ACC112 (cell line): ENCODE results near the gene OR1L8.
"Not testable (repeated sequence)": the region's sequence is repeated elsewhere in the genome, so short reads cannot be mapped to it uniquely, and the experiment has no call there.

Source experiments
- H2AFZ ChIP-seq: fragments of 200-600 bp; sonication (generic); one replicate; pipeline ENCODE4 v1.6.0; 2017; ENCODE audit warnings: antibody characterized with exemption, low read length; ENCODE audit not compliant: unreplicated experiment
- H3K27ac ChIP-seq: fragments of 200-600 bp; sonication (generic); 2 replicates; pipeline ENCODE4 v1.5.1; 2014; ENCODE audit warnings: low read depth, mild to moderate bottlenecking, antibody characterized with exemption, low read length, moderate library complexity
- H3K27me3 ChIP-seq: fragments of 200-600 bp; sonication (generic); 2 replicates; pipeline ENCODE4 v1.6.1; 2014; ENCODE audit warnings: mild to moderate bottlenecking, antibody characterized with exemption, low read length, moderate library complexity, mixed read lengths; ENCODE audit not compliant: insufficient read depth
- H3K36me3 ChIP-seq: fragments of 200-600 bp; sonication (generic); 2 replicates; pipeline ENCODE4 v1.6.1; 2016; ENCODE audit warnings: mild to moderate bottlenecking, antibody characterized with exemption, low read length, moderate library complexity, mixed read lengths; ENCODE audit not compliant: insufficient read depth
- H3K4me1 ChIP-seq: fragments of 200-600 bp; sonication (generic); one replicate; pipeline ENCODE4 v1.6.1; 2016; ENCODE audit warnings: low read length, mixed read lengths; ENCODE audit not compliant: insufficient read depth, unreplicated experiment, control insufficient read depth
- H3K4me3 ChIP-seq: fragments of 200-600 bp; sonication (generic); 2 replicates; pipeline ENCODE4 v1.5.1; 2014; ENCODE audit warnings: mild to moderate bottlenecking, low read depth, low read length
- H3K79me2 ChIP-seq: fragments of 200-600 bp; sonication (generic); one replicate; pipeline ENCODE4 v1.6.0; 2016; ENCODE audit warnings: low read length; ENCODE audit not compliant: control insufficient read depth, unreplicated experiment, insufficient read depth

The OR1L8 gene, protein sequence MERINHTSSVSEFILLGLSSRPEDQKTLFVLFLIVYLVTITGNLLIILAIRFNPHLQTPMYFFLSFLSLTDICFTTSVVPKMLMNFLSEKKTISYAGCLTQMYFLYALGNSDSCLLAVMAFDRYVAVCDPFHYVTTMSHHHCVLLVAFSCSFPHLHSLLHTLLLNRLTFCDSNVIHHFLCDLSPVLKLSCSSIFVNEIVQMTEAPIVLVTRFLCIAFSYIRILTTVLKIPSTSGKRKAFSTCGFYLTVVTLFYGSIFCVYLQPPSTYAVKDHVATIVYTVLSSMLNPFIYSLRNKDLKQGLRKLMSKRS

DNA sequence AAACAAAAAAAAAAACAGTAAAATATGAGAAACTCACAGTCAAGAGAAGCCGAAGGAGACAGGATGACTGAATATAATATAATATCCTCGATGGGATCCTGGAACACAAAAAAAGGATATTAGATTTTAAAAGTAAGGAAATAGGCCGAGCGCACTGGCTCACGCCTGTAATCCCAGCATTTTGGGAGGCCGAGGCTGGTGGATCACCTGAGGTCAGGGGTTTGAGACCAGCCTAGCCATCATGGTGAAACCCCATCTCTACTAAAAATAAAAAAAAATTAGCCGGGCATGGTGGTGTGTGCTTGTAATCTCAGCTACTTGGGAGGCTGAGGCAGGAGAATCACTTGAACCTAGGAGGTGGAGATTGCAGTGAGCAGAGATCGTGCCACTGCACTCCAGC, at the start of gene OR1L8:
Gene OR1L8 (minus strand): TSS at position 101 of the 400 bp plus-strand sequence. CDS start 14,907 bp downstream, outside the sequence.
- H3K4me3 ChIP-seq, H3K27ac ChIP-seq, H2AFZ ChIP-seq, H3K36me3 ChIP-seq, H3K27me3 ChIP-seq, H3K79me2 ChIP-seq, H3K4me1 ChIP-seq: not testable (repeated sequence)

- Histone ChIP-seq H3K27me3 (0 out of 2 replicates have a peak, but pooled peaks cover 4% of the 10 kb centered on the region), H3K4me3 (no peak overlapping the region), H2AFZ (no peak overlapping the region), H3K27ac (no peak overlapping the region), H3K36me3 (no peaks in the 10 kb centered on the region), H3K79me2 (no peaks in the 10 kb centered on the region), H3K4me1 (no peaks in the 10 kb centered on the region)
Measured at GRCh38 chr9:122619996-122620395, 36.8 kb upstream of the OR1L8 start.

DNA sequence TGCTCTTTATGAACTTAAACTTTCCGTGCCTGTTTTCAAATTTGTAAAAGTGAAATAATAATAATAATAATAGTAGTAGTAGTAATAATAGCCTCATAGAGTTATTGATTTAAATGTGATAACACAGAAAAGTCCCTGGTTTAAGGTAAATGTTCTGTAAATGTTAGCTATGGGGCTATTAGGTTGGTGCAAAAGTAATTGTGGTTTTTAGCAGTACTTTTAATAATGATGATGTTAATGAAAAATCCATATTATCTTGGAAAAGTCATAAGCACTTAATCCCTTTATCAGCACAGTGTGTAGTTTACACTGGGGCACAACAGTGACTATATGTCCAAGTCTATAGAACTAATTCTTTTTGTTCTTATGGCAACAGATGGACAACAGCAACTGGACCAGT, 31.2 kb upstream of the OR1L8 start, which contains the start of gene OR1Q1:
Gene OR1Q1 (plus strand): TSS at position 377 of the 400 bp plus-strand sequence. CDS start 0 bp downstream, at position 377.
- no peak within 1 kb of the TSS for H2AFZ ChIP-seq
- H3K27me3 ChIP-seq = peaks cover 24% of the 10 kb centered on the region
- no peaks in the 10 kb centered on the region for H3K79me2 ChIP-seq
- no peak within 1 kb of the TSS for H3K4me3 ChIP-seq
- no peaks in the 10 kb centered on the region for H3K4me1 ChIP-seq
- no peaks in the 10 kb centered on the region for H3K36me3 ChIP-seq
- H3K27ac ChIP-seq = no peak within 1 kb of the TSS

DNA sequence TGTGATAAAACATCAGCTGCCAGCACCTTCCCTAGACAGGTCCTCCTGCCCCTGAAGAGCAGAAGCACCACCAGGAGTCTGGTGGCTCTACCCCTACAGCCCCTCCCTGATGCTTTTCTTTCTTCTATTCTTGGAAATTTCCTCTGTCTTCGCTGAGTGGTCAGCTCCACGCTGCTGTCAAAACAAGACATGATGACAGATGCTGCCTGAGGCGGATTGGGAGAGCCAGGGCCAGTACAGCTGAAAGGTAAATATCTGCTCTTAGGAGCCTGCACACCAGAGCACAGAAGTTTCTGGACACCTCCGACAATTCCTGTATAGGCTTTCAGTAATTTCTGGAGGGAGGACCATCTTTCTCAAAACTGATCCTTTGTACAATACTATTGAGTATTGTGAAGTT, 26.6 kb upstream of the OR1L8 start:
- H3K4me3 ChIP-seq = no peak overlapping the region
- no peaks in the 10 kb centered on the region for H3K4me1 ChIP-seq
- H3K27ac ChIP-seq = no peak overlapping the region
- H3K27me3 ChIP-seq = peaks cover 26% of the 10 kb centered on the region
- no peak overlapping the region for H2AFZ ChIP-seq
- no peaks in the 10 kb centered on the region for H3K79me2 ChIP-seq
- no peaks in the 10 kb centered on the region for H3K36me3 ChIP-seq

DNA sequence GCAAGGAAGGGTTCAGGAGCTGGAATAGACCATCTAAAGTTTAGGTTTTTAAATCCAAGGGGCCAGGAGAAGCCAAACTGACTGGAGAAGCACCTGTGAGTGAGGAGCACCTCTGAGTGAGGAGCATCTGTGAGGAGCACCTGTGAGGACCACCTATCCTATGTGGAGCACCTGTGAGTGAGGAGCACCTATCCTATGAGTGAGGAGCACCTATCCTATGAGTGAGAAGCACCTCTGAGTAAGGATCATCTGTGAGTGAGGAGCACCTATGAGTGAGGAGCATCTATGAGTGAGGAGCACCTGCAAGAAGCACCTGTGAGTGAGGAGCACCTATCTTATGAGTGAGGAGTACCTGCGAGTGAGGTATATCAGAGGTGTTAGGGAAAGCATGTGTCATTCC, 23.4 kb upstream of the OR1L8 start:
- H3K27me3 ChIP-seq = peaks cover 31% of the 10 kb centered on the region; the same call in 1 of the 2 replicates
- H3K4me1 ChIP-seq = no peaks in the 10 kb centered on the region
- H3K4me3 ChIP-seq = no peak overlapping the region
- H3K36me3 ChIP-seq = no peaks in the 10 kb centered on the region
- H2AFZ ChIP-seq = no peak overlapping the region
- no peak overlapping the region for H3K27ac ChIP-seq
- H3K79me2 ChIP-seq = no peaks in the 10 kb centered on the region

GRCh38 chr9:122605691-122606090, 22.5 kb upstream of the OR1L8 start:
- Histone ChIP-seq H3K27ac (no peak overlapping the region), H3K4me1 (no peaks in the 10 kb centered on the region), H2AFZ (no peak overlapping the region), H3K36me3 (no peaks in the 10 kb centered on the region), H3K4me3 (no peak overlapping the region), H3K27me3 (peaks cover 22% of the 10 kb centered on the region; the same call in 1 of the 2 replicates), H3K79me2 (no peaks in the 10 kb centered on the region)

DNA sequence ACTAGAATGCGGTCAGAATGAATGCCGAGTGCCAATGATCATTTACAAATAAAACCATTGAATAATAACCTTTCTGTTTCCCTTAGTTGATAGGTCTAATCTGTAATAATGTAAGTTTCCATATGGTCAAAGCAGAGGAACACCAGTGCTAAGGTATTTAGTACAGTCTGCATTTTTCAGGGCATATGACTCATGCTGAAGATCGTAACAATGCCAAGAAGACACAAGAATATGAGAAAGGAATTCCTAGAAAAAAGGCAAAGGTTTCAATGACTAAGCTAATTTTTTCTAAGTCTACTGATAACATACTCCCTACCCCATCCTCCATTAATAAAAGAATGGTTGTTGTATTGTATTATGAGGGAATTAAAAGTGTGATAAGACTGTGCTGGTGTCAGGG, 2.8 kb downstream of the OR1L8 start:
- H2AFZ ChIP-seq = no peak overlapping the region
- H3K27me3 ChIP-seq = no peaks in the 10 kb centered on the region
- H3K27ac ChIP-seq = no peak overlapping the region
- no peak overlapping the region for H3K4me3 ChIP-seq
- no peaks in the 10 kb centered on the region for H3K36me3 ChIP-seq
- peaks cover 2% of the 10 kb centered on the region for H3K4me1 ChIP-seq
- no peaks in the 10 kb centered on the region for H3K79me2 ChIP-seq

GRCh38 chr9:122579874-122580273, 3.3 kb downstream of the OR1L8 start:
- Histone ChIP-seq H3K27me3 (no peaks in the 10 kb centered on the region), H2AFZ (no peak overlapping the region), H3K4me3 (no peak overlapping the region), H3K4me1 (peaks cover 2% of the 10 kb centered on the region), H3K79me2 (no peaks in the 10 kb centered on the region), H3K27ac (no peak overlapping the region), H3K36me3 (no peaks in the 10 kb centered on the region)

DNA sequence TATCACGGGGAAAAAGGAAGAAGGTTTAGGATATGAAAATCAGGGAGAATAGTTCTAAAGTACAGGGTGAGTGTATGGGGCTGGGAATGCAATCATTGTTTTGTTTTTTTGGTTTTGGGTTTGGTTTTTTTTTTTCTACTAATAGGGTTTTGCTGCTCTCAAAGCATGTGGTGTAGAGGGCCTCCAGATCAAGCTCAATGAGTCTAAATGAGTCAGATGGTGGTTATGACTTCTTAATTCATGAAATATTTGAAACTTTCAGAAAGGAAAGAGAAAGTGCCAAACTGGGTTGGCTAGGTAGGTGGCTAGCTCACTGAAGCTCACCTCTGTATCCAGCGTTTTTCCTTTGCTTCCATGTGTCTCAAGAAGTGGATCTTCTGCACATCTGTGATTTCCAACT, 10.7 kb downstream of the OR1L8 start:
- no peaks in the 10 kb centered on the region for H3K4me1 ChIP-seq
- no peak overlapping the region for H3K4me3 ChIP-seq
- H3K27me3 ChIP-seq = peaks cover 7% of the 10 kb centered on the region; the same call in 1 of the 2 replicates
- H2AFZ ChIP-seq = no peak overlapping the region
- no peak overlapping the region for H3K27ac ChIP-seq
- no peaks in the 10 kb centered on the region for H3K79me2 ChIP-seq
- H3K36me3 ChIP-seq = no peaks in the 10 kb centered on the region

DNA sequence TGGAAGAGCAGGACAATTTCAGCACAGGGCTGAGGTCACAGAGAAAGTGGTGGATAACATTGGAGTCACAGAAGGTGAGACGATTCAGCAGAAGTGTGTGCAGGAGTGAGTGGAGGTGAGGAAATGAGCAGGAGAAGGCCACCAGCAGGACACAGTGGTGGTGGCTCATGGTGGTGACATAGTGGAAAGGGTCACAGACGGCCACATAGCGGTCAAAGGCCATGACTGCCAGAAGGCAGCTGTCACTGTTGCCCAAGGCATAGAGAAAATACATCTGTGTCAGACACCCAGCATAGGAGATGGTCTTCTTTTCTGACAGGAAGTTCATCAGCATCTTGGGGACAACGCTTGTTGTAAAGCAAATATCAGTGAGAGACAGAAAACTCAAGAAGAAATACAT, 15.3 kb downstream of the OR1L8 start:
- Histone ChIP-seq H2AFZ (no peak overlapping the region), H3K4me3 (no peak overlapping the region), H3K27me3 (peaks cover 15% of the 10 kb centered on the region; the same call in 1 of the 2 replicates), H3K79me2 (no peaks in the 10 kb centered on the region), H3K27ac (no peak overlapping the region), H3K36me3 (no peaks in the 10 kb centered on the region), H3K4me1 (no peaks in the 10 kb centered on the region)

DNA sequence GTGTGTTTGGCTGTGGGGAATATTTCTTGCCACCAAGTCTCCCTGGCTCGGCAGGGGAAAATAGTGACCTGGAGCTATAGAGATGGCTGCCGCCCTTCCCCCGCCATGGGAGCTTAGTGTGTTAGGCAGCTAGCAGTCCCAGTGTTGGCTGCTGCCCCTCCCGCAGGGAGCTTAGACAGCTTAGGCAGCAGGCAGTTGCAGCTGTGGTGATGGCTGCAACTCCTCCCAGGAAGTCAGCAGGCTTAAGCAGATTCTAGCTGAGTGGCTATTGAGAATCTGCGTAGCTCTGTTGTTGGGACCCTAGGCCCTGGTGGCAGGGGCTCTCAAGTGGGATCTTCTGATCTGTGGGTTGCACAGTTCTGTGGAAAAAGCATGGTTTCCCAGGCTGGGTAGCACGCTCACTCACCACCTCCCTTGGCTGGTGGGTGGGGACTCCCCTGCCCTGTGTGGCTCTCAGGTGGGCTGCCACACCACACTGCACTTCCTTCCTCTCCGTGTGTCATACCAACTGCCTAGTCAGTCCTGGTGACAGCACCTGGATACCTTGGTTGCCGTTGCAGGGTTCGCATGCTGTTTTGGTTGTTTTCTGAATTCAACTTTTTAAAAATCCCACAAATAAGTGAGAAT, 20.9 kb downstream of the OR1L8 start:
- H3K27ac ChIP-seq = no peak overlapping the region
- no peak overlapping the region for H2AFZ ChIP-seq
- no peaks in the 10 kb centered on the region for H3K4me1 ChIP-seq

More for the DNA sequence above, 20.9 kb downstream of the OR1L8 start:
- peaks cover 15% of the 10 kb centered on the region; the same call in 1 of the 2 replicates for H3K27me3 ChIP-seq
- no peaks in the 10 kb centered on the region for H3K36me3 ChIP-seq
- no peak overlapping the region for H3K4me3 ChIP-seq
- no peaks in the 10 kb centered on the region for H3K79me2 ChIP-seq
